Fibroblast of the aortic adventitia (primary cell): Measurements from ENCODE around the gene PLCH1. TPM values are rescaled to one million over a fixed set of nuclear protein-coding genes. Genes with fewer than 3 reads are reported as not detected.

ENCODE experiments used
- DNase-seq: peaks from one replicate; pipeline ENCODE4 v3.0.0-alpha.2; 2010; ENCODE audit warnings: low read depth
- H3K4me3 ChIP-seq: 2 replicates; pipeline ENCODE4 v1.5.1; 2011; ENCODE audit warnings: low read depth, mild to moderate bottlenecking, control low read depth, low read length, moderate library complexity
- total RNA-seq: library from RNA; depleted of rRNA; stranded (reverse); fragments of >200 nt; gene quantifications from 2 replicates; pipeline ENCODE4 v1.2.3, GENCODE V29; 2012; ENCODE audit warnings: low replicate concordance
- TF ChIP-seq, protein P1 (sequence below): IDR thresholded peaks from 2 replicates; pipeline ENCODE4 v1.5.1; 2011; ENCODE audit warnings: mild to moderate bottlenecking, low read length, control low read depth, inconsistent platforms; ENCODE audit not compliant: insufficient read depth

PLCH1 gene
- total RNA-seq, 1 donor, result 0.09 TPM

DNA sequence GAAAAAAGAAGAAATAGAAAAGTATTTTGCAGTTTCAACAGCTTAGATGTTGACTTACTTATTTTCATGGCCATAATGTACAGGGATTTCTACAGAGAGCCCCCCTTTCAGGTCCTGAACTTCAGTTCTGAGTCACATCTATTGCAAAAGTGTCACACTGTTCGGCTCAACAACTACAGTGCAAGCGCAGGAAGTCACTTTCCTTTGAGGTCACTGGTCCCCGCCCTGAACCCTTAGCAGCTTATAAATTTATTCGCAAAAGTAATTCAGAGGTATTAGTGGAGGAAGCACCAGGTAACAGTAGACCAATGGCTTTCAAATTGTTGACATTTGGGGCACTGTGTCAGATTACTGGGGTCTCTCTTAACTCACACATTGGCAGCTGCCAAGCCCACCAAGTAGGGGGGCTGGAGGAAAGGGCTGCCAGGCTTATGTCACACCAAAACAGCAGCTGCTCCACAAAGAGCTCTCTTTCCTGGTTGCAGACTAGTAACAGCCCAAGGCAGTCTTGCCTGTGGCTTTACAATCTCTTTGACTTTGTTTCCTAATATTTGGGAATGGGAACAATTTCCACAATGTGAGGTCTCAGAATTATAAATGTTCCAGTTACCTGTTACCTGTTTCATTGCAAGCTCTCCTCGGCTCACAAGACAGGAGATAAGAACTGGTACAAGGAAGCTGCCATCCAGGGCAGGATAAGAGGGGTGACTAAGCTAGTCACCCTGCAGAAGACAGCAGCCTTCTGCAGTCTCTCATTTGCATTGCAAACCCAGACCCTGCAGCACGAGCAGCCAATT is 321.1 kb downstream of the PLCH1 start:
- TF ChIP-seq, protein P1, sequence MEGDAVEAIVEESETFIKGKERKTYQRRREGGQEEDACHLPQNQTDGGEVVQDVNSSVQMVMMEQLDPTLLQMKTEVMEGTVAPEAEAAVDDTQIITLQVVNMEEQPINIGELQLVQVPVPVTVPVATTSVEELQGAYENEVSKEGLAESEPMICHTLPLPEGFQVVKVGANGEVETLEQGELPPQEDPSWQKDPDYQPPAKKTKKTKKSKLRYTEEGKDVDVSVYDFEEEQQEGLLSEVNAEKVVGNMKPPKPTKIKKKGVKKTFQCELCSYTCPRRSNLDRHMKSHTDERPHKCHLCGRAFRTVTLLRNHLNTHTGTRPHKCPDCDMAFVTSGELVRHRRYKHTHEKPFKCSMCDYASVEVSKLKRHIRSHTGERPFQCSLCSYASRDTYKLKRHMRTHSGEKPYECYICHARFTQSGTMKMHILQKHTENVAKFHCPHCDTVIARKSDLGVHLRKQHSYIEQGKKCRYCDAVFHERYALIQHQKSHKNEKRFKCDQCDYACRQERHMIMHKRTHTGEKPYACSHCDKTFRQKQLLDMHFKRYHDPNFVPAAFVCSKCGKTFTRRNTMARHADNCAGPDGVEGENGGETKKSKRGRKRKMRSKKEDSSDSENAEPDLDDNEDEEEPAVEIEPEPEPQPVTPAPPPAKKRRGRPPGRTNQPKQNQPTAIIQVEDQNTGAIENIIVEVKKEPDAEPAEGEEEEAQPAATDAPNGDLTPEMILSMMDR, result no peak
- H3K4me3 ChIP-seq, result no peak overlapping the region
- DNase-seq, result no peak

DNA sequence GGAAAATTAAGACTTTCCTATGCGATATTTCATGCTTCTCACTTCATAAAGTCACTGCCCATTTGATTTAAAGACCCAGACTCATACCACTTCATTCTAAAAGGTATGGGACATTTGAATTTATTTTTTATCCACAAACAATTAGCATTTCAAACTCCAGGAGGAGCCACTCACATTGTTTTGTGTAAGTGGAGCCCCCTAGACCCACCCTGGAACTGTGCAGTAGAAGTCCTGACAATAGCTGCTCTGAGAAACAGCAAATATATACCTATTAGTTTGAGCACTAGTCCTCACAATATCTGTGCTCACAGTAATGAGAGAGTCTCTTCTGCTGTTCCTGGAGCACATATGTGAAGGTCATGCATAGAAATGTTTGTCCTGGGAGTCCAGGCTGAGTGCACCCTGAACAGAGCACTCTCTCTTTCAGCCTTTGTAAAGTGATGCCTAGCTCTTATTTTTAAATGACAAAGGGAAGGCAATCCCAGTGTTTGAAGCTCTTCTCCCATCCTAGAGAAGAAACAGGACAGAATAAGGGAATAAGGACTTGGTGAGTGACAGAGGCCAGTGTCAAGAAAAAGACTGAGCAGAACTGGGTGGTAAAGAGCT is 323.9 kb downstream of the PLCH1 start:
- TF ChIP-seq, protein P1, result no peak
- H3K4me3 ChIP-seq, result no peak overlapping the region

DNA sequence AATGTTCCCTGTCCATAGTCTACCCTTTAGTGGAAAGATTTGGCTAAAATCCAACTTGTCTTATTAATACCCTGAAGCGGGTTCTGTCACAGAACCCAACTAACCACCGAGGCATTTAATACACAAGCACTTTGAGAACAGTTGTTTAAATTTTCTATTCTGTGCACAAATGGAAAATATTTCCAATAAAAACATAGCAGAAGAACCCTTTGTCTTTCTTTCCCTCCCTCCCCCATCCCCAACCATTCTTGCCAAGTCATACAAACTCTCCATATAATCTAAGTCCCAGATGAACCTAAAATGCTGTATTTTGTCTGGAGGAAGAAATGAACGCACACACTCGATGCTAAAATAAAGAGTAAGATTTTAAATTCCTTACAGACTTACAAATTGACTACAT is 324.5 kb downstream of the PLCH1 start:
- H3K4me3 ChIP-seq, result no peak overlapping the region
- TF ChIP-seq, protein P1, result no peak
- peak; percentile 40 for DNase-seq

More for the DNA sequence above, 323.9 kb downstream of the PLCH1 start:
- no peak for DNase-seq

DNA sequence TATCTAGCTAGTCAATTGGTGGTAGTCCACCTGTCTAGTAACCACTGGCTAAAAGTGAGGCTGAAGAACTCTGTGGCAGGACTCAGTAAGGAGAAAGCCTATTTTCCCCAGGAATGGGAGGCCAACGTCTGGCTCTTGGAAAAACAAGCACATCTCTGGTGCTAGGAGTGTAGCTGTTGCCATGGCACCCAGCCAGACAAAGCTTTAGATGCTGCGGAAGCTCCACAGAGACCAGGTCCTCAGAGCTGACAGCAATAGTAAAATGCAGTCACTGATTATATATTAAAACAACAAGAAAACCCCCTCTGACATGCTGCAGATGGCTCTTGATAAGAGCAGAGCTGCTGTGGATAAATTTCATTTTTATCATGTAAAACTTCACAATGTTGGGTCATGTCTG is 326.5 kb downstream of the PLCH1 start:
- TF ChIP-seq, protein P1, result no peak
- H3K4me3 ChIP-seq, result no peak overlapping the region
- DNase-seq, result peak; percentile 41

DNA sequence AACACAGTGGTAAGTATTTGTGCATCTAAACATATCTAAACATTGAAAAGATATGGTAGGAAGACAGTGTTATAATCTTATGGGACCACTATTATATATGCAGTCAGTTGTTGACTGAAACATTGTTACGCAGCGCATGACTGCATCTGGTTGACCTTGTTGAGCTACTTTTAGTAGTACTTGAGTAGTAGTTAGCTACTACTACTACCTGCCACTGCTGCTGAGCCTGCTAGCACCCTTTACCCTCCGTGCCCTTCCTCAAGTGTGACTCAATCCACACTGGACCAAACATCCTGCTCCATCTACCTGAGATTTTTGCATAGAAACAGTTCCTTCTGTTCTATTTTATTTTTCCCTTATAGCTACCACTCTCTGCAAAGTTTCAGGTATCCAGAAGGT is 327.8 kb downstream of the PLCH1 start:
- TF ChIP-seq, protein P1, result no peak
- no peak for DNase-seq
- H3K4me3 ChIP-seq, result no peak overlapping the region

DNA sequence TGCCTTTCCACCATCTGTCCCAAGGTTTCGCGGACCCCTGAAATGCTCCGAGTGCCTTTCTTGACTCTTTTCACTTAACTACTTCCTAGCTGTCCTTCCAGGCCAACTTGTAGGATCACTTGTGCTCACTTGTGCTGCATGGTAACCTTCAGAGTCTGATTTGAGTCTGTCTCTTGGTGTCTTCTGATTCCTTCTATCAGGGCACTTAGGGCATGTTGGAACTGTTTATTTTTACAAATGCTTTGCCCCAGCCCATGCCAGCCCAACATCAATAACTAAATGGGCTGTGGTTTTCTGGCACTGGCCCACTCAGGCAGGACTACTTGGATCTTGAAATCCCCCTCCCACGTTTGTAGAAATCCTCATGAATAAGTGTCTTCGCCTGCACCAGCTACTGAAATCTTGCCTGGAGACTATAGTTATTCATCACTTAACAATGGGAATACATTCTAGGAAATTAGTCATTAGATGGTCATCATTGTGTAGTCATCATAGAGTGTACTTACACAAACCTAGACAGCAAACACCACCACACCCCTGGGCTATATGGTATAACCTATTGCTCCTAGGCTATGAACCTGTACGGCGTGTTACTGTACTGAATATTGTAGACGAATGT is 328.3 kb downstream of the PLCH1 start:
- peak; percentile 68 for DNase-seq
- H3K4me3 ChIP-seq, result no peak overlapping the region
- TF ChIP-seq, protein P1, result no peak
